Heart left ventricle (tissue), 13 donors: ENCODE data around the gene NKX2-4.
"Not testable (repeated sequence)": the region's sequence is repeated elsewhere in the genome, so short reads cannot be mapped to it uniquely, and the experiment has no call there.

Source experiments
- POLR2A ChIP-seq, 2 donors: fragments of 450-650 bp; IDR thresholded peaks; one replicate each; pipeline ENCODE4 v1.6.1; 2017; ENCODE audit warnings: antibody characterized with exemption in 2 of 2, mild to moderate bottlenecking in 2 of 2, moderate library complexity in 2 of 2
- TF ChIP-seq, protein P1 (sequence below), 12 donors: fragments of 200-600 bp; sonication (generic) in 4 of 12; IDR thresholded peaks; one replicate each; pipeline versions ENCODE4 v1.5.0 to v1.8.0; 2018 to 2022; ENCODE audit warnings: antibody characterized with exemption in 12 of 12, mild to moderate bottlenecking in 5 of 12
- donor health status: ischemic (EF 13 %, LVEDD 7.1; RV severe dilation, severe dysfunction).
- donor health status: DM: no; HTN: yes; CAD: no.
- donor health status: DM: no; HTN: no; CAD: no.
- donor health status: ischemic (EF 25% LVEDD 6.9; RV normal size, moderate dysfunction).
- donor health status: ischemic (EF 25% LVEDD 5.7; RV mildly dilated, moderate dysfunction).
- donor health status: ischemic (EF 35%, LVEDD 5.7; RV mildly dilated, moderate dysfunction).
- donor health status: nonischemic (EF 11% LVEDD 7.7; RV severe dilation, severe dysfunction).
- donor health status: DM: yes; HTN: yes; CAD: no.
- donor health status: PGD.
- donor health status: ischemic (EF 29% LVEDD 5.4; RV normal size, mild dysfunction).
- donor health status: nonischemic (EF 23%, LVEDD 6.1; RV moderate dilation, normal function).

DNA sequence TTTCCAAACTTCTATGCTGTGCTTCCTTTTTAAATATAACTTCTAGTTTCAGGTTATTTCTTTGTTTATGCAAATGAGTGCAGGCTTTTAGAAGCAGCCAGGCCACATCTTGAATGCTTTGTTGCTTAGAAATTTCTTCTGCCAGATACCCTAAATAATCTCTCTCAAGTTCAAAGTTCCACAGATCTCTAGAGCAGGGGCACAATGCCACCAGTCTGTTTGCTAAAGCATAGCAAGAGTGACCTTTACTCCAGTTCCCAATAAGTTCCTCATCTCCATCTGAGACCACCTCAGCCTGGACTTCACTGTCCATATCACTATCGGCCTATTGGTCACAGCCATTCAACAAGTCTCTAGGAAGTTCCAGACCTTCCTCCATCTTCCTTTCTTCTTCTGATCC is 26.4 kb upstream of the NKX2-4 start:
- not testable (repeated sequence) for TF ChIP-seq POLR2A (IDR thresholded peaks at IDR 0.05)
- TF ChIP-seq, protein P1, sequence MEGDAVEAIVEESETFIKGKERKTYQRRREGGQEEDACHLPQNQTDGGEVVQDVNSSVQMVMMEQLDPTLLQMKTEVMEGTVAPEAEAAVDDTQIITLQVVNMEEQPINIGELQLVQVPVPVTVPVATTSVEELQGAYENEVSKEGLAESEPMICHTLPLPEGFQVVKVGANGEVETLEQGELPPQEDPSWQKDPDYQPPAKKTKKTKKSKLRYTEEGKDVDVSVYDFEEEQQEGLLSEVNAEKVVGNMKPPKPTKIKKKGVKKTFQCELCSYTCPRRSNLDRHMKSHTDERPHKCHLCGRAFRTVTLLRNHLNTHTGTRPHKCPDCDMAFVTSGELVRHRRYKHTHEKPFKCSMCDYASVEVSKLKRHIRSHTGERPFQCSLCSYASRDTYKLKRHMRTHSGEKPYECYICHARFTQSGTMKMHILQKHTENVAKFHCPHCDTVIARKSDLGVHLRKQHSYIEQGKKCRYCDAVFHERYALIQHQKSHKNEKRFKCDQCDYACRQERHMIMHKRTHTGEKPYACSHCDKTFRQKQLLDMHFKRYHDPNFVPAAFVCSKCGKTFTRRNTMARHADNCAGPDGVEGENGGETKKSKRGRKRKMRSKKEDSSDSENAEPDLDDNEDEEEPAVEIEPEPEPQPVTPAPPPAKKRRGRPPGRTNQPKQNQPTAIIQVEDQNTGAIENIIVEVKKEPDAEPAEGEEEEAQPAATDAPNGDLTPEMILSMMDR (IDR thresholded peaks at IDR 0.05), result not testable (repeated sequence)
